Nephron progenitor cell (in vitro differentiated cells): ENCODE measurements around the gene TFB2M.

Source experiments
- DNase-seq: peaks from one replicate; pipeline ENCODE4 v3.0.0; 2021
- H3K27ac Mint-ChIP-seq: 2 replicates; pipeline ENCODE4 v1.8.0; 2021; ENCODE audit warnings: mild to moderate bottlenecking, moderate library complexity, mixed read lengths
- H3K27me3 Mint-ChIP-seq: 2 replicates; pipeline ENCODE4 v1.8.0; 2021; ENCODE audit warnings: mild to moderate bottlenecking, low read depth, mixed read lengths; ENCODE audit not compliant: poor library complexity
- H3K36me3 Mint-ChIP-seq: 2 replicates; pipeline ENCODE4 v1.8.0; 2021; ENCODE audit warnings: low read depth, mixed read lengths
- H3K4me1 Mint-ChIP-seq: 2 replicates; pipeline ENCODE4 v1.8.0; 2021; ENCODE audit warnings: mixed read lengths
- H3K4me3 Mint-ChIP-seq: 2 replicates; pipeline ENCODE4 v1.8.0; 2021; ENCODE audit warnings: mild to moderate bottlenecking, moderate library complexity, mixed read lengths
- H3K9me3 Mint-ChIP-seq: 2 replicates; pipeline ENCODE4 v1.8.0; 2021; ENCODE audit warnings: mild to moderate bottlenecking, moderate library complexity, mixed read lengths
- TF ChIP-seq, protein P1 (sequence below): fragments of 200-600 bp; sonication (generic); IDR thresholded peaks from 2 replicates; pipeline ENCODE4 v1.5.0; 2021; ENCODE audit warnings: antibody characterized with exemption

TFB2M gene

DNA sequence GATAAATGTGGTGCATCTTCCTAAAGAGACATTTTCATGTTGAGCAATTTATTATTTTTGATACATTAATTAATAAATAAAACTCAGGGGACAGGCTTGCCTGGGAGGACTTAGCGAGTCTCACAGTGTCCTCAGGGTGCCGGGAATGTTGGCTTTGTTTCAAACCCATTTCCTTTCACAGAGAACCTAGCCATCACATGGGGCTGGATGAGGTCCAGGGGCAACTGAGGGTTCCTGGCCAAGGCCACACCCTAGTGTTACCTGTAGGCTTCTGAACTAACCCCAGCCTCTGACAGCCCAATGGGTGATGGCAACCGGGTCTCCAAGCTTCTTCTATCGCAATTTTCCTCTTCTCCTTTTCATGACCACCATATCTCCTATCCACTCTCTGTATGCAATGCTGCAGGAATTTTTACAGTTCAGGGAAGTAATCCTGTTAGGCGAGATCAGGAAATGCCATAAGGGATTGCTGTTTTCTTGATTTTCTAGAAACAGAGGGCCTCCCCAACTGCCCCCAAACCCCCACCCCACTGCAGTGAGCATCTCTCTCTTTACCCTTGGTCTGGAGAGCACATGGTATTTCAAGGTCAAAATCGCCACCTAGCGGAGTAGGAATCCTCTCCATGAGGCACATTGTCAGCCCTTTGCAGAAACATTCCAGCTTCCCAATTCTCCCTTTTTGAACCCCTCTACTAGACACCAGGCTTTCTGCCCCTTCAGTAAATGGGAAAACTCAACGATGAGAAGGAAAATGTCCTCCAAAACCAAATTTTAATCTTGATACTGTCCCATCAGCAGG, 36.9 kb downstream of the TFB2M start:
- no peak overlapping the region for H3K4me3 Mint-ChIP-seq
- H3K27ac Mint-ChIP-seq = no peak overlapping the region
- H3K9me3 Mint-ChIP-seq = peaks cover 38% of the 10 kb centered on the region
- no peak for DNase-seq
- H3K36me3 Mint-ChIP-seq = no peaks in the 10 kb centered on the region
- no peaks in the 10 kb centered on the region for H3K4me1 Mint-ChIP-seq
- TF ChIP-seq, protein P1, sequence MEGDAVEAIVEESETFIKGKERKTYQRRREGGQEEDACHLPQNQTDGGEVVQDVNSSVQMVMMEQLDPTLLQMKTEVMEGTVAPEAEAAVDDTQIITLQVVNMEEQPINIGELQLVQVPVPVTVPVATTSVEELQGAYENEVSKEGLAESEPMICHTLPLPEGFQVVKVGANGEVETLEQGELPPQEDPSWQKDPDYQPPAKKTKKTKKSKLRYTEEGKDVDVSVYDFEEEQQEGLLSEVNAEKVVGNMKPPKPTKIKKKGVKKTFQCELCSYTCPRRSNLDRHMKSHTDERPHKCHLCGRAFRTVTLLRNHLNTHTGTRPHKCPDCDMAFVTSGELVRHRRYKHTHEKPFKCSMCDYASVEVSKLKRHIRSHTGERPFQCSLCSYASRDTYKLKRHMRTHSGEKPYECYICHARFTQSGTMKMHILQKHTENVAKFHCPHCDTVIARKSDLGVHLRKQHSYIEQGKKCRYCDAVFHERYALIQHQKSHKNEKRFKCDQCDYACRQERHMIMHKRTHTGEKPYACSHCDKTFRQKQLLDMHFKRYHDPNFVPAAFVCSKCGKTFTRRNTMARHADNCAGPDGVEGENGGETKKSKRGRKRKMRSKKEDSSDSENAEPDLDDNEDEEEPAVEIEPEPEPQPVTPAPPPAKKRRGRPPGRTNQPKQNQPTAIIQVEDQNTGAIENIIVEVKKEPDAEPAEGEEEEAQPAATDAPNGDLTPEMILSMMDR = no peak
- peaks cover 35% of the 10 kb centered on the region for H3K27me3 Mint-ChIP-seq

DNA sequence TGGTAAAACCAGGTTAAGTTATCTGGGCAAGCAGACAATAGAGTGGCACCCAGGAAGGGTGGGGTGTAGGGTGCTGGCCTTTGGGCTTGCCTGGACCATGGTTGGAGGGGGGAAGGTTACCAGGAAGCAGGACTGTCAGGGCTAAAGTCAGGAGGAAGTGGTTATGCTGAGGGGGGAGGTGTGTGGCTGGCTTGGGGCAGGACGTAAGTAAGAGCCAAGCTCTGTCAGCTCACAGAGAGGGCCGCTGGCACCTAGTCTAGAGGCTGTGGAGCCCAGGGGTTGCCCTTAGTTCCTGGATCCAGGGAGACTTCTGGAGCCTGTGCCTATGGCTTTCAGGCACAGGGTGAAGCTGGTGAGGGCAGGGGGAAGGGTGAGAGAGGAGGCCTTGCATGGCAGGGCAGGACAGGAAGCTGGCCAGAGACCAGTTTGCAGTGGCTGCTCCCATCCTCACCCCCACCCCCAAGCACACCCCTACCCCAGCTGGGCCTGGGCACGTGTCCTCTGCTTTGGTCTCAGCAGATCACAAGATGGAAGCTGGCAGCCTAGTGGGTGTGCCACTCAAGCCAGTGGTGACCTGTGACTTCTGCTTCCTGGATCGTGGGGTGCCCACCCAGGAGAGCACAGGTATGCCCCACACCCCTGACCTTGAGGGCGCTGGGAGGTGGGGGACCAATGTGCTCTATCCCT, 38.5 kb downstream of the TFB2M start:
- Mint-ChIP-seq H3K9me3 (peaks cover 38% of the 10 kb centered on the region), H3K27ac (no peak overlapping the region), H3K4me3 (no peak overlapping the region), H3K36me3 (no peaks in the 10 kb centered on the region), H3K4me1 (no peaks in the 10 kb centered on the region), H3K27me3 (peaks cover 35% of the 10 kb centered on the region)
- DNase-seq = no peak
- TF ChIP-seq, protein P1 = no peak

DNA sequence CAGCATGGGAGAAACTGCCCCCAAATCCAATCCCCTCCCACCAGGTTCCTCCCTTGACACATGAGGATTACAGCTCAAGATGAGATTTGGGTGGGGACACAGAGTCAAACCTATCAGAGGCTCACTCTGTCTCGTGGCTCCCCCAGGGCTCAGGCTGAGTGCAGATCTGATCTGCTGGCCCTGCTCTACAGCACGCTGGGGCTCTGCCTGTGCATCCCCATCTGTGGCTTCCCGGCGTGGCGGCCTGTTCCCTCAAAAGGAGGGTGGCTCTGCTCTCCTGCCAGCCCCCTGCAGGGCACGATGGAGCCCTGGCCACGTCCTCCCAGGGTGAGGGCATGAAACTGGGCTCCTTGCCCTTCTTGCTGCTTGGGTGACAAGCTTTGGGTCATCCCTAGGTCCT, 39.1 kb downstream of the TFB2M start:
- DNase-seq = no peak
- no peak overlapping the region for H3K4me3 Mint-ChIP-seq
- TF ChIP-seq, protein P1 = no peak
- peaks cover 42% of the 10 kb centered on the region for H3K9me3 Mint-ChIP-seq
- H3K27me3 Mint-ChIP-seq = peaks cover 28% of the 10 kb centered on the region
- no peak overlapping the region for H3K27ac Mint-ChIP-seq
- no peaks in the 10 kb centered on the region for H3K4me1 Mint-ChIP-seq
- no peaks in the 10 kb centered on the region for H3K36me3 Mint-ChIP-seq

DNA sequence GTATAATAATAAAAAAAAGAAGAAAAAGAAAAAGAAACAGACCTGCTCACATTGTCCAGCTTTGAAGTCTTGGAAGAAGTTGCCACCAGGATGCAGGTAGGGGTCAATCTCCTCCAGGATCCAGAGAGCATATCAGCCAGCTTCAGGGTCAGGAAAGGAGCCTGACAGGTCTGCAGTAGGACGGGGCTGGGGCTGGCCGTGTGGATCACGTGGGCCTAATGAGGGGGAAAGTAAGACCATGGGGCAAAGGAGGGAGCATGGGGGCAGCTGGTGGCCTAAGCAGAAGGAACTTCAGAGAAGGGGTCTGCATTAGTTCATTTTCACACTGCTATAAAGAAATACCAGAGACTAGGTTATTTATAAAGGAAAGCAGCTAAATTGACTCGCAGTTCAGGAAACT, 39.7 kb downstream of the TFB2M start:
- H3K36me3 Mint-ChIP-seq = no peaks in the 10 kb centered on the region
- H3K27ac Mint-ChIP-seq = no peak overlapping the region
- peaks cover 27% of the 10 kb centered on the region for H3K27me3 Mint-ChIP-seq
- no peaks in the 10 kb centered on the region for H3K4me1 Mint-ChIP-seq
- H3K4me3 Mint-ChIP-seq = no peak overlapping the region
- peaks cover 38% of the 10 kb centered on the region for H3K9me3 Mint-ChIP-seq
- TF ChIP-seq, protein P1 = no peak
- no peak for DNase-seq

DNA sequence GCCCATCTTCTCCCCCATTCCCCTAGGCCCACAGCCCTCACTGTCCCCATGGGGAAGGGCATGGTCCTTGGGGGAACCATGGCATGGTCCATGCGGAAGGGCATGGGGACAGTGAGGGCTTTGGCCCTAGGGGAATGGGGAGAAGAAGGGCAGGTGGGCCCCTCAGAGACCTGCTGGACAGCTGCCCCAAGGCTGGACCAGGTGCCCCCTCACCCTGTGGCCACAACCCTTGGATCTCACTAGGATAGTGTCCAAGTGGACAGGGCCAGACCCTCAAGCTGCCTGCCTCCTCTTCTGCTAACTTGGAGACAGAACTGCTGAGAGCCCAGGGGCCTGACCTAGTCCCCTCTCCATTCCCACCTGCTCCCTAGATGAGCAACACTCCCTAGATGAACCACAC, 46.5 kb downstream of the TFB2M start:
- Mint-ChIP-seq H3K27me3 (peaks cover 6% of the 10 kb centered on the region), H3K9me3 (peaks cover 29% of the 10 kb centered on the region)
- TF ChIP-seq, protein P1 = no peak

More for the DNA sequence above, 46.5 kb downstream of the TFB2M start:
- Mint-ChIP-seq H3K27ac (no peak overlapping the region), H3K4me3 (no peak overlapping the region), H3K36me3 (no peaks in the 10 kb centered on the region), H3K4me1 (no peaks in the 10 kb centered on the region)
- no peak for DNase-seq
